Mesenchymal stem cell (in vitro differentiated cells and primary cell): ENCODE results near the gene TTC1.
A peak's percentile ranks its signal among the peaks of the same experiment; 100 is the strongest.

Experiments
- DNase-seq: peaks from one replicate; pipeline ENCODE4 v3.0.0-alpha.2; 2013
- H2AFZ ChIP-seq: one replicate; pipeline ENCODE4 v1.6.1; 2013; ENCODE audit warnings: low read depth, mild to moderate bottlenecking, control low read depth, inconsistent platforms, low read length, moderate library complexity
- H2AK5ac ChIP-seq: 2 replicates; pipeline ENCODE4 v1.6.1; 2013; ENCODE audit warnings: low read length, moderate library complexity, mild to moderate bottlenecking, inconsistent platforms; ENCODE audit not compliant: severe bottlenecking
- H2BK120ac ChIP-seq: one replicate; pipeline ENCODE4 v1.6.1; 2013; ENCODE audit warnings: low read depth, mild to moderate bottlenecking, inconsistent platforms, low read length, moderate library complexity
- H2BK12ac ChIP-seq, 2 experiments: one replicate each; pipeline ENCODE4 v1.6.1; 2013; ENCODE audit warnings: inconsistent platforms in 2 of 2, low read length in 2 of 2, mild to moderate bottlenecking in 2 of 2, moderate library complexity in 2 of 2, control low read depth in 1 of 2
- H2BK15ac ChIP-seq: one replicate; pipeline ENCODE4 v1.6.1; 2013; ENCODE audit warnings: mild to moderate bottlenecking, low read depth, inconsistent platforms; ENCODE audit not compliant: poor library complexity, severe bottlenecking
- H2BK5ac ChIP-seq: 2 replicates; pipeline ENCODE4 v1.6.1; 2013; ENCODE audit warnings: low read depth, mild to moderate bottlenecking, low read length, control low read depth, inconsistent platforms; ENCODE audit not compliant: poor library complexity, severe bottlenecking
- H3K14ac ChIP-seq, 2 experiments: one replicate each; pipeline ENCODE4 v1.6.1; 2013; ENCODE audit warnings: inconsistent platforms in 2 of 2, low read length in 2 of 2, control low read depth in 1 of 2, mild to moderate bottlenecking in 1 of 2, moderate library complexity in 1 of 2
- H3K18ac ChIP-seq, 2 experiments: one replicate each; pipeline ENCODE4 v1.6.1; 2013; ENCODE audit warnings: inconsistent platforms in 2 of 2, low read length in 2 of 2, control low read depth in 1 of 2, low read depth in 1 of 2, mild to moderate bottlenecking in 1 of 2
- H3K23ac ChIP-seq, 2 experiments: one replicate each; pipeline ENCODE4 v1.6.1; 2013; ENCODE audit warnings: inconsistent platforms in 2 of 2, low read length in 2 of 2, mild to moderate bottlenecking in 2 of 2, moderate library complexity in 2 of 2, control low read depth in 1 of 2
- H3K27ac ChIP-seq: 2 replicates; pipeline ENCODE4 v1.5.1; 2013; ENCODE audit warnings: mild to moderate bottlenecking, moderate library complexity, low read length, control low read depth, inconsistent platforms; ENCODE audit not compliant: poor library complexity, severe bottlenecking
- H3K27me3 ChIP-seq, 2 experiments: 2 replicates each; pipeline versions ENCODE4 v1.6.1 to v1.7.0; 2013; ENCODE audit warnings: low read length in 2 of 2, mild to moderate bottlenecking in 2 of 2, moderate library complexity in 2 of 2, control low read depth in 1 of 2, inconsistent platforms in 1 of 2; ENCODE audit not compliant: control insufficient read depth in 1 of 2, insufficient read depth in 1 of 2
- H3K36me3 ChIP-seq, 2 experiments: 2 replicates each; pipeline versions ENCODE4 v1.6.1 to v1.7.0; 2013; ENCODE audit warnings: low read length in 2 of 2, control low read depth in 1 of 2, inconsistent platforms in 1 of 2, low read depth in 1 of 2, mild to moderate bottlenecking in 1 of 2; ENCODE audit not compliant: insufficient read depth in 2 of 2, control insufficient read depth in 1 of 2
- H3K4ac ChIP-seq, 2 experiments: one replicate each; pipeline ENCODE4 v1.6.1; 2013; ENCODE audit warnings: inconsistent platforms in 2 of 2, low read length in 2 of 2, mild to moderate bottlenecking in 2 of 2, moderate library complexity in 2 of 2, control low read depth in 1 of 2, low read depth in 1 of 2
- H3K4me1 ChIP-seq: 2 replicates; pipeline ENCODE4 v1.6.1; 2013; ENCODE audit warnings: low read depth, low read length, control low read depth; ENCODE audit not compliant: control insufficient read depth, insufficient read depth
- H3K4me2 ChIP-seq: 2 replicates; pipeline ENCODE4 v1.6.1; 2013; ENCODE audit warnings: low read length, mild to moderate bottlenecking, inconsistent platforms; ENCODE audit not compliant: poor library complexity, severe bottlenecking
- H3K4me3 ChIP-seq, 2 experiments: 2 replicates each; pipeline versions ENCODE4 v1.5.1 to v1.7.0; 2013; ENCODE audit warnings: low read length in 2 of 2, mild to moderate bottlenecking in 2 of 2, control low read depth in 1 of 2, low read depth in 1 of 2; ENCODE audit not compliant: insufficient read depth in 1 of 2
- H3K79me1 ChIP-seq: replicated peaks from 2 replicates; pipeline ENCODE4 v1.6.1; 2013; ENCODE audit warnings: mild to moderate bottlenecking, control low read depth, low read length, inconsistent platforms; ENCODE audit not compliant: poor library complexity, severe bottlenecking
- H3K9ac ChIP-seq: 2 replicates; pipeline ENCODE4 v1.7.0; 2013; ENCODE audit warnings: mild to moderate bottlenecking, low read length, moderate library complexity
- H3K9me3 ChIP-seq: 2 replicates; pipeline ENCODE4 v1.7.0; 2013; ENCODE audit warnings: mild to moderate bottlenecking, low read length; ENCODE audit not compliant: control insufficient read depth
- H4K8ac ChIP-seq: one replicate; pipeline ENCODE4 v1.6.1; 2013; ENCODE audit warnings: inconsistent platforms, mild to moderate bottlenecking, low read length, moderate library complexity
- H4K91ac ChIP-seq: one replicate; pipeline ENCODE4 v1.6.1; 2013; ENCODE audit warnings: mild to moderate bottlenecking, low read length, inconsistent platforms
- WGBS: methylation state at CpG from one replicate; pipeline ENCODE4 v1.1.7; 2013; ENCODE audit warnings: mixed read lengths; 5-methylcytosine and 5-hydroxymethylcytosine counted together

Gene TTC1

DNA sequence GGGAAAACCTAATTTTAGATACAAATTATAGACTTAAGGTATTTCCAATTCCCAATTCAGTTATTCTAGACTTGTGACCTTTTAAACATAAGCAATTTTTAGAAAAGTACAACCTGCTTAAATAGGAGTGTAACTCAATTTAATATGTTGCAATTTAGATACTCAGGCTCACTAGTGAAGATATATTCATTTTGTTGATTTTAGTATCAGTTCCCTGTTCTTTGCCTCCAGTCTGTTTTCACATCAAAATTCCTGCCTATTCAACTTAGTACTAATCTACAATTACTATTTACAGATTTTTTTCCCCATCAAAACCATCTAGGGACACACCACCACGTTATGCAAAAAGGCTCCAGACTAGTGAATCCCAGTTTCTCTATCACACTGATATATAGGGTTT lies 79.9 kb downstream of the TTC1 start:
- Histone ChIP-seq H2BK5ac (no peak overlapping the region), H4K91ac (no peak overlapping the region), H3K9me3 (no peaks in the 10 kb centered on the region), H3K9ac (no peak overlapping the region), H3K4me2 (no peak overlapping the region), H3K23ac (no peak overlapping the region), H2AFZ (no peak overlapping the region), H3K14ac (no peak overlapping the region), H3K4me3 (no peak overlapping the region), H2BK120ac (no peak overlapping the region), H3K4ac (no peak overlapping the region), H2BK12ac (no peak overlapping the region), H3K36me3 (peaks cover 6 to 19% of the 10 kb centered on the region in 2 experiments), H3K4me1 (peaks cover 7% of the 10 kb centered on the region), H3K27me3 (no peaks in the 10 kb centered on the region), H2AK5ac (no peak overlapping the region), H3K79me1 (peaks cover 10% of the 10 kb centered on the region), H3K27ac (no peak overlapping the region), H3K18ac (no peak overlapping the region), H4K8ac (no peak overlapping the region), H2BK15ac (no peak overlapping the region)
- WGBS, result 93% methylated on average over 1 of the region's 1 CpG
- no peak for DNase-seq

GRCh38 chr5:160089531-160089930 lies 80.6 kb downstream of the TTC1 start:
- Histone ChIP-seq H3K4me2 (no peak overlapping the region), H2AFZ (no peak overlapping the region), H3K23ac (no peak overlapping the region), H2BK15ac (no peak overlapping the region), H3K36me3 (peaks cover 6 to 26% of the 10 kb centered on the region in 2 experiments), H2BK12ac (no peak overlapping the region), H2BK5ac (no peak overlapping the region), H3K27me3 (no peaks in the 10 kb centered on the region), H3K18ac (no peak overlapping the region), H2BK120ac (no peak overlapping the region), H3K4me3 (no peak overlapping the region), H3K4me1 (peaks cover 7% of the 10 kb centered on the region), H4K91ac (no peak overlapping the region), H3K79me1 (peaks cover 10% of the 10 kb centered on the region), H3K4ac (no peak overlapping the region), H3K14ac (no peak overlapping the region), H3K9me3 (no peaks in the 10 kb centered on the region), H2AK5ac (no peak overlapping the region), H3K9ac (no peak overlapping the region), H4K8ac (no peak overlapping the region), H3K27ac (no peak overlapping the region)
- no peak for DNase-seq
- 86% methylated on average over 2 of the region's 2 CpGs for WGBS

DNA sequence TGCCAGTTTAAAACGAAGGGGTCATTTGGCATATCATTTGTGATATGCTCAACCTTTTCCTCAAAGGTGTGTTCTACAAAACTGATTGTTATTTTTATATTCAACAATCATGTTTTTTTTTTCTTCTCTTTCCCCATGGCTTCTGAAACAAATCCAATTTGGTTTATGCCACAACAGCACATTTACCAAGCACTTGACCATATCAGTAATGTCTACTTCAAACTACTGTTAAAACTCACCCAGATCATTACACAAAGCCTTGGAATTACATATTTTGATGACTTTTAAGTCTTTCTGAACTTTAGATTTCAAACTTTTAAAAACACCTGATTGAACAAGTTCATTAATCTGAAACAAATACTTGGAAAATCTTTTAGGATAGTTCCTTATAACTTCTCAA lies 81.1 kb downstream of the TTC1 start:
- H2AK5ac ChIP-seq, result no peak overlapping the region
- H3K4me3 ChIP-seq, result no peak overlapping the region
- no peak overlapping the region for H4K8ac ChIP-seq
- WGBS, result no CpG with 5 or more reads among the region's 1 CpG
- no peak for DNase-seq
- H3K27ac ChIP-seq, result no peak overlapping the region
- no peak overlapping the region for H3K18ac ChIP-seq
- no peak overlapping the region for H3K4ac ChIP-seq
- no peak overlapping the region for H3K9ac ChIP-seq
- H3K14ac ChIP-seq, result no peak overlapping the region
- H2BK12ac ChIP-seq, result no peak overlapping the region
- H4K91ac ChIP-seq, result no peak overlapping the region
- H3K79me1 ChIP-seq, result peaks cover 10% of the 10 kb centered on the region
- H2BK5ac ChIP-seq, result no peak overlapping the region
- H3K27me3 ChIP-seq, result no peaks in the 10 kb centered on the region
- H2BK15ac ChIP-seq, result no peak overlapping the region
- no peaks in the 10 kb centered on the region for H3K9me3 ChIP-seq
- peaks cover 6 to 26% of the 10 kb centered on the region in 2 experiments for H3K36me3 ChIP-seq
- H3K4me2 ChIP-seq, result no peak overlapping the region
- H3K23ac ChIP-seq, result no peak overlapping the region
- H2BK120ac ChIP-seq, result no peak overlapping the region
- H2AFZ ChIP-seq, result no peak overlapping the region
- H3K4me1 ChIP-seq, result peaks cover 7% of the 10 kb centered on the region

DNA sequence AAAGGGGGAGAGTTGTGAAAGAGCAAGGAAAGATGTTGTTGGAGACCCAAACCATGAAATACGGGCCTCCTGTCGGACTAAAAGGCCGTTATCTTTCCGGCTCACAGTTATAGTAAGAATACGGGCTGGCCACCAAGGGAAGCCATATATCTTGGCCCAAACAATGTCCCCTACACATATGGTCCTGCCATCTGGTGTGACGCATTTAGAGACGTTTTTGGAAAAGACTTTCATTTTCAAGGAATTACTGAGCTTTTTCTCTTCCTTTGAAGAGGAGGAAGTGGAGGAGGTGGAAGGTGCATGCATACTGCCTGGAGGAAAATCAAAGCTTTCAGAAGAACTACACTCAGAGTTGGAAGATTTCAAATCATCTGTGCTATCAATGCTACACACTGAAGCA lies 83.6 kb downstream of the TTC1 start:
- H2BK5ac ChIP-seq, result no peak overlapping the region
- H2BK120ac ChIP-seq, result no peak overlapping the region
- H3K9ac ChIP-seq, result no peak overlapping the region
- no peak overlapping the region for H3K27ac ChIP-seq
- H3K4me2 ChIP-seq, result no peak overlapping the region
- no peak for DNase-seq
- H3K36me3 ChIP-seq, result peaks cover 9 to 33% of the 10 kb centered on the region in 2 experiments
- no peak overlapping the region for H3K23ac ChIP-seq
- no peaks in the 10 kb centered on the region for H3K27me3 ChIP-seq
- no peak overlapping the region for H4K8ac ChIP-seq
- whole genome bisulfite sequencing, result 93% methylated on average over 7 of the region's 7 CpGs
- no peak overlapping the region for H2BK12ac ChIP-seq
- H4K91ac ChIP-seq, result no peak overlapping the region
- H3K4ac ChIP-seq, result no peak overlapping the region
- H2AK5ac ChIP-seq, result no peak overlapping the region
- no peaks in the 10 kb centered on the region for H3K9me3 ChIP-seq
- no peak overlapping the region for H3K18ac ChIP-seq
- peaks cover 14% of the 10 kb centered on the region for H3K79me1 ChIP-seq
- no peak overlapping the region for H2AFZ ChIP-seq
- H3K4me3 ChIP-seq, result peak overlapping the region in 1 of 2 experiments; percentile 30
- no peak overlapping the region for H3K14ac ChIP-seq
- H3K4me1 ChIP-seq, result no peaks in the 10 kb centered on the region
- H2BK15ac ChIP-seq, result no peak overlapping the region
